Loucy (cell line): ENCODE data around the gene AGPAT2.

Source experiments
- H2AFZ ChIP-seq: fragments of 200-600 bp; sonication (generic); 2 replicates; pipeline ENCODE4 v1.6.0; 2016; ENCODE audit warnings: antibody characterized with exemption, mild to moderate bottlenecking, low read length, moderate library complexity
- H3F3A ChIP-seq: fragments of 200-600 bp; 2 replicates; pipeline ENCODE4 v1.6.0; 2016; ENCODE audit warnings: antibody characterized with exemption, low read depth, mild to moderate bottlenecking
- H3K27me3 ChIP-seq: fragments of 200-600 bp; sonication (generic); 2 replicates; pipeline ENCODE4 v1.6.1; 2014; ENCODE audit warnings: low read length, mild to moderate bottlenecking; ENCODE audit not compliant: insufficient read depth, poor library complexity, severe bottlenecking
- H3K36me3 ChIP-seq: fragments of 200-600 bp; sonication (generic); 2 replicates; pipeline ENCODE4 v1.6.1; 2016; ENCODE audit warnings: low read length; ENCODE audit not compliant: insufficient read depth
- H3K4me1 ChIP-seq: fragments of 200-600 bp; sonication (generic); 2 replicates; pipeline ENCODE4 v1.5.1; 2014; ENCODE audit warnings: low read length, mild to moderate bottlenecking; ENCODE audit not compliant: insufficient read depth, poor library complexity, severe bottlenecking
- H3K4me2 ChIP-seq: fragments of 200-600 bp; sonication (generic); 2 replicates; pipeline ENCODE4 v1.6.0; 2014; ENCODE audit warnings: antibody characterized with exemption, low read length, low read depth, mild to moderate bottlenecking; ENCODE audit not compliant: poor library complexity, severe bottlenecking
- H3K4me3 ChIP-seq: fragments of 200-600 bp; sonication (generic); 2 replicates; pipeline ENCODE4 v1.5.1; 2014; ENCODE audit warnings: low read length, mild to moderate bottlenecking, mixed read lengths; ENCODE audit not compliant: poor library complexity, severe bottlenecking
- H3K79me2 ChIP-seq: fragments of 200-600 bp; sonication (generic); 2 replicates; pipeline ENCODE4 v1.6.1; 2014; ENCODE audit warnings: low read length; ENCODE audit not compliant: insufficient read depth
- H3K9ac ChIP-seq: fragments of 200-600 bp; sonication (generic); 2 replicates; pipeline ENCODE4 v1.6.0; 2014; ENCODE audit warnings: mild to moderate bottlenecking, low read depth, low read length, moderate library complexity; ENCODE audit not compliant: poor library complexity, severe bottlenecking
- H3K9me2 ChIP-seq: fragments of 200-600 bp; sonication (generic); replicated peaks from 2 replicates; pipeline ENCODE4 v1.6.1; 2016; ENCODE audit warnings: low read depth, low read length, mixed read lengths
- H3K9me3 ChIP-seq: fragments of 200-600 bp; sonication (generic); 2 replicates; pipeline ENCODE4 v1.6.1; 2014; ENCODE audit warnings: mild to moderate bottlenecking, antibody characterized with exemption, low read length, low read depth; ENCODE audit not compliant: insufficient read depth
- H4K20me1 ChIP-seq: fragments of 200-600 bp; sonication (generic); 2 replicates; pipeline ENCODE4 v1.6.0; 2014; ENCODE audit warnings: antibody characterized with exemption, low read length, mild to moderate bottlenecking; ENCODE audit not compliant: insufficient read depth, poor library complexity, severe bottlenecking
- EZH2phosphoT487 ChIP-seq: fragments of 200-600 bp; IDR thresholded peaks from 2 replicates; pipeline ENCODE4 v1.6.1; 2018; ENCODE audit warnings: antibody characterized with exemption, mild to moderate bottlenecking, moderate library complexity, borderline replicate concordance
- TF ChIP-seq, protein P1 (sequence below): fragments of 200-600 bp; sonication (generic); conservative IDR thresholded peaks from 2 replicates; pipeline ENCODE4 v1.5.1; 2014; ENCODE audit warnings: mild to moderate bottlenecking, antibody characterized with exemption, low read length

AGPAT2 gene

DNA sequence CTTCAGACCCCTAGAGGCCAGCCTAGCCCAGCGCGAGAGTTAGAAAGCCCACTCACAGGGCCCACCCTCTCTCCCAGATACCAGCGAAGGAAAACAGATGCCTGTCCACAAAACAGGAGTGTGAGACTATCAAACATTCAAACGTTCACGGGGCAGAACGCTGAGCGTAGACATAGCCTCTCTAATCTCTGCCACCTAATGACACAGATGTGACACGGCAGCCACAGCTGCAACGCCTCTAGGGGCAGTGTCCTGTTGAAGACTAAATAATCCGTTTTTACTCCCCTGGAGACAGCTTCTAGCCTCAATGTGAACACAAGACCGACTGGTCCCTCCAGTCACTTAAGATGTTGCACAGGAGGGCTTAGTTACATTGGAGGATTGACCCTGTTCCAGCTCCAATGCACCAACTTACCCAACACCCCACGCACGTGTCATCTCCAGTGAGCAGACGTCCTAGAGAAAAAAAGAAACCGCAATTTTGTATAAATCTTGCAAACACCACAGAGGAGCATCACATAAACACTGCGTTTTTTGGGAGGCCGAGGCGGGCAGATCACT is 39.5 kb upstream of the AGPAT2 start:
- peak overlapping the region; percentile 92 for H3K4me2 ChIP-seq
- no peaks in the 10 kb centered on the region for H3K9me3 ChIP-seq
- H3K36me3 ChIP-seq, result peaks cover 31% of the 10 kb centered on the region; the same call in 1 of the 2 replicates
- no peak for TF ChIP-seq EZH2phosphoT487
- TF ChIP-seq, protein P1, sequence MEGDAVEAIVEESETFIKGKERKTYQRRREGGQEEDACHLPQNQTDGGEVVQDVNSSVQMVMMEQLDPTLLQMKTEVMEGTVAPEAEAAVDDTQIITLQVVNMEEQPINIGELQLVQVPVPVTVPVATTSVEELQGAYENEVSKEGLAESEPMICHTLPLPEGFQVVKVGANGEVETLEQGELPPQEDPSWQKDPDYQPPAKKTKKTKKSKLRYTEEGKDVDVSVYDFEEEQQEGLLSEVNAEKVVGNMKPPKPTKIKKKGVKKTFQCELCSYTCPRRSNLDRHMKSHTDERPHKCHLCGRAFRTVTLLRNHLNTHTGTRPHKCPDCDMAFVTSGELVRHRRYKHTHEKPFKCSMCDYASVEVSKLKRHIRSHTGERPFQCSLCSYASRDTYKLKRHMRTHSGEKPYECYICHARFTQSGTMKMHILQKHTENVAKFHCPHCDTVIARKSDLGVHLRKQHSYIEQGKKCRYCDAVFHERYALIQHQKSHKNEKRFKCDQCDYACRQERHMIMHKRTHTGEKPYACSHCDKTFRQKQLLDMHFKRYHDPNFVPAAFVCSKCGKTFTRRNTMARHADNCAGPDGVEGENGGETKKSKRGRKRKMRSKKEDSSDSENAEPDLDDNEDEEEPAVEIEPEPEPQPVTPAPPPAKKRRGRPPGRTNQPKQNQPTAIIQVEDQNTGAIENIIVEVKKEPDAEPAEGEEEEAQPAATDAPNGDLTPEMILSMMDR, result peak; percentile 77
- no peaks in the 10 kb centered on the region for H3K27me3 ChIP-seq
- no peaks in the 10 kb centered on the region for H3F3A ChIP-seq
- no peaks in the 10 kb centered on the region for H3K9me2 ChIP-seq
- no peak overlapping the region for H2AFZ ChIP-seq
- peak overlapping the region; percentile 95 for H3K9ac ChIP-seq
- peaks cover 25% of the 10 kb centered on the region for H3K4me1 ChIP-seq
- peak overlapping the region; percentile 85 for H3K4me3 ChIP-seq
- peaks cover 52% of the 10 kb centered on the region for H3K79me2 ChIP-seq
- peaks cover 44% of the 10 kb centered on the region for H4K20me1 ChIP-seq

DNA sequence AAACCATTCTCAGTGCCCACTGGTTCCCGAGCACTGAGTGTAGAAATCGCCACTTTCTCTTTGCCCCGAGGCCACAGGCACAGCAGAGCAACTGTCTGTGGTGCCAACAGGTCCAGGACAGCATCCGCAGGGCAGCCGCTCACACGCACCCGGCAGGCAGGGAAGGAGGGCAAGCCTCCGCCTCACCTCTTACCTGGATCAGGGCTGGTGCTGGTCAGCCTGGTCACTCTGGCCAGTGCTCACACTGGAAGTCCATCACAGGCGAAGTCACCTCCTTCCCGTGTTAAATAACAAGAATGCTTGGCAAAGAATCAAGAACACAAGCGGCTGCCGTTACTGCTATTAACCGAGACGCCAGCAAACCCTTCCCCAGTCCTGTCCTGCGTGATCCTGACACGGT is 38.9 kb upstream of the AGPAT2 start:
- Histone ChIP-seq H3K9me2 (no peaks in the 10 kb centered on the region), H2AFZ (no peak overlapping the region), H3F3A (no peaks in the 10 kb centered on the region), H3K9me3 (no peaks in the 10 kb centered on the region), H3K9ac (peak overlapping the region; percentile 95), H3K4me1 (peaks cover 25% of the 10 kb centered on the region), H3K27me3 (no peaks in the 10 kb centered on the region), H3K4me2 (peak overlapping the region; percentile 92), H3K36me3 (peaks cover 31% of the 10 kb centered on the region; the same call in 1 of the 2 replicates), H3K4me3 (peak overlapping the region; percentile 85), H3K79me2 (peaks cover 52% of the 10 kb centered on the region), H4K20me1 (peaks cover 44% of the 10 kb centered on the region)
- TF ChIP-seq EZH2phosphoT487, result no peak
- TF ChIP-seq, protein P1, result no peak

DNA sequence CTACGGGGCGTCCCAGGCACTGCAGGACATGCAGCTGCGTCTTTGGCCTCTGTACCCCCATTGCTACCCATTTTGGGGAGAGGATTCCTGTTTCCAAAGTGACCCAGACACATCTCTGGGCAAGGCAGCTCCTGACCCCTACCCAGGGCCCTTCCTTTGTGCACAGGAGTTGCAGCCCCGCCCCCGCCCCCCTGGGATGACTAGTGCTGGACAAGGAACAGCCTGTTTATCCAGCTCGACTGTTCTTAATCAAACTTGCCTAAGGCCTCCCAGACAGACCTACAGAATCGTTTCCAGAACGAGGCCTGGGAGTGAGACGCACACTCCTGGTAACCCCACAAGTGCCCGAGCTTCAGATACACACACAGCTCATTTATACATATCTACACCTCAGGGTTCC is 38.4 kb upstream of the AGPAT2 start:
- peaks cover 25% of the 10 kb centered on the region for H3K4me1 ChIP-seq
- H3K9ac ChIP-seq, result peak overlapping the region; percentile 95
- peak overlapping the region; percentile 85 for H3K4me3 ChIP-seq
- no peaks in the 10 kb centered on the region for H3F3A ChIP-seq
- H3K9me2 ChIP-seq, result no peaks in the 10 kb centered on the region
- H4K20me1 ChIP-seq, result peaks cover 44% of the 10 kb centered on the region
- H3K27me3 ChIP-seq, result no peaks in the 10 kb centered on the region
- H2AFZ ChIP-seq, result no peak overlapping the region
- peaks cover 52% of the 10 kb centered on the region for H3K79me2 ChIP-seq
- TF ChIP-seq, protein P1, result no peak
- TF ChIP-seq EZH2phosphoT487, result no peak
- no peaks in the 10 kb centered on the region for H3K9me3 ChIP-seq
- peaks cover 31% of the 10 kb centered on the region; the same call in 1 of the 2 replicates for H3K36me3 ChIP-seq
- H3K4me2 ChIP-seq, result peak overlapping the region; percentile 92
